Astrocyte (in vitro differentiated cells and primary cell): ENCODE data around the gene PTPRD. TPM values are rescaled to one million over a fixed set of nuclear protein-coding genes. Genes with fewer than 3 reads are reported as not detected.

ENCODE experiments used
- DNase-seq: peaks from one replicate; pipeline ENCODE4 v3.0.0-alpha.2; 2010; ENCODE audit warnings: low read depth
- FAIRE-seq: peaks from 2 replicates; lab custom pipeline; 2011; peaks lifted over from hg19 to GRCh38; lab: Jason Lieb, UNC
- H2AFZ ChIP-seq: 2 replicates; pipeline ENCODE4 v1.6.0; 2012; ENCODE audit warnings: low read depth, low read length, inconsistent platforms
- H3K27ac ChIP-seq: 2 replicates; pipeline ENCODE4 v1.5.1; 2011; ENCODE audit warnings: low read depth, low read length, inconsistent platforms
- H3K27me3 ChIP-seq: 2 replicates; pipeline ENCODE4 v1.6.0; 2011; ENCODE audit warnings: low read length, inconsistent platforms; ENCODE audit not compliant: insufficient read depth
- H3K36me3 ChIP-seq: 2 replicates; pipeline ENCODE4 v1.5.1; 2011; ENCODE audit warnings: low read length, inconsistent platforms; ENCODE audit not compliant: insufficient read depth
- H3K4me1 ChIP-seq: 2 replicates; pipeline ENCODE4 v1.5.1; 2011; ENCODE audit warnings: low read length, inconsistent platforms; ENCODE audit not compliant: insufficient read depth
- H3K4me2 ChIP-seq: 2 replicates; pipeline ENCODE4 v1.6.0; 2012; ENCODE audit warnings: low read length, inconsistent platforms
- H3K4me3 ChIP-seq: 2 replicates; pipeline ENCODE4 v1.5.1; 2011; ENCODE audit warnings: low read depth, mild to moderate bottlenecking, low read length, inconsistent platforms; ENCODE audit not compliant: insufficient read depth
- H3K79me2 ChIP-seq: 2 replicates; pipeline ENCODE4 v1.6.0; 2012; ENCODE audit warnings: mild to moderate bottlenecking, low read length, inconsistent platforms; ENCODE audit not compliant: insufficient read depth
- H3K9ac ChIP-seq: 2 replicates; pipeline ENCODE4 v1.6.0; 2012; ENCODE audit warnings: mild to moderate bottlenecking, low read length, inconsistent platforms
- H3K9me3 ChIP-seq: 2 replicates; pipeline ENCODE4 v1.5.1; 2012; ENCODE audit warnings: low read depth, mild to moderate bottlenecking, low read length, inconsistent platforms; ENCODE audit not compliant: insufficient read depth
- H4K20me1 ChIP-seq: 2 replicates; pipeline ENCODE4 v1.6.0; 2012; ENCODE audit warnings: low read length, inconsistent platforms; ENCODE audit not compliant: insufficient read depth
- H3K27ac Mint-ChIP-seq: one replicate; pipeline ENCODE4 v1.8.0; 2021; ENCODE audit warnings: mild to moderate bottlenecking, mixed read lengths; ENCODE audit not compliant: unreplicated experiment
- H3K27me3 Mint-ChIP-seq: one replicate; pipeline ENCODE4 v1.8.0; 2021; ENCODE audit warnings: low read depth, mixed read lengths; ENCODE audit not compliant: unreplicated experiment
- H3K36me3 Mint-ChIP-seq: one replicate; pipeline ENCODE4 v1.8.0; 2021; ENCODE audit warnings: low read depth, mixed read lengths; ENCODE audit not compliant: unreplicated experiment
- H3K4me1 Mint-ChIP-seq: one replicate; pipeline ENCODE4 v1.8.0; 2021; ENCODE audit warnings: low read depth, mixed read lengths; ENCODE audit not compliant: unreplicated experiment
- H3K4me3 Mint-ChIP-seq: one replicate; pipeline ENCODE4 v1.8.0; 2021; ENCODE audit warnings: mild to moderate bottlenecking, moderate library complexity, mixed read lengths; ENCODE audit not compliant: unreplicated experiment
- H3K9me3 Mint-ChIP-seq: one replicate; pipeline ENCODE4 v1.8.0; 2021; ENCODE audit warnings: mild to moderate bottlenecking, mixed read lengths; ENCODE audit not compliant: unreplicated experiment
- EZH2 ChIP-seq: IDR thresholded peaks from 2 replicates; pipeline ENCODE4 v1.6.1; 2012; ENCODE audit warnings: mild to moderate bottlenecking, low read length, inconsistent platforms; ENCODE audit not compliant: insufficient read depth
- total RNA-seq: library from RNA; stranded (reverse); gene quantifications from 2 replicates; pipeline ENCODE4 v1.2.1, GENCODE V29; 2021
- TF ChIP-seq, protein P1 (sequence below): IDR thresholded peaks from 2 replicates; pipeline ENCODE4 v1.5.1; 2011; ENCODE audit warnings: low read depth, mild to moderate bottlenecking, inconsistent platforms, low read length, moderate library complexity; ENCODE audit not compliant: insufficient read depth

PTPRD gene
- total RNA-seq, 1 donor from 2014 or later, result 88.1 TPM

DNA sequence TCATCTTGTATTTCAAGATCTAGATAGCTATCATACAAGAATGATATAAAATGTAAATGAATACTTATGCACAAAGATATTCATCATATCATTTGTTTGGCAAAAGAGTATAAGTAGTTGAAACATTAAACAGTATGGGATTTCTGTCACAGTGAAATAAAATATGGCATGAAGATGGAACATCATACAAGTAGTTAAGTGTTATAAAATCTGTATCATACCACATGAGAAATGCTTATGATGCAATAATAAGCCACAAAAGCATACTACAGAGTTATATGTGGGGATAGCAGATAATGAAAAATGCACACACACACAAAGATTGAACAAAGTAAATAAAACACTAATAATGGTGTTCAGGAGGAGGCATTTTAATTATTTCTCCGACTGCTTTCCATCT is 1975.2 kb downstream of the PTPRD start:
- FAIRE-seq (no peak), DNase-seq (no peak)
- H3K27me3 Mint-ChIP-seq, result no peaks in the 10 kb centered on the region
- no peaks in the 10 kb centered on the region for H3K4me1 Mint-ChIP-seq
- H3K27me3 ChIP-seq, result no peaks in the 10 kb centered on the region
- no peaks in the 10 kb centered on the region for H3K36me3 ChIP-seq
- no peak overlapping the region for H2AFZ ChIP-seq
- H3K79me2 ChIP-seq, result no peaks in the 10 kb centered on the region
- H3K4me3 Mint-ChIP-seq, result no peak overlapping the region
- no peak overlapping the region for H3K27ac Mint-ChIP-seq
- no peak overlapping the region for H3K9ac ChIP-seq
- no peaks in the 10 kb centered on the region for H3K9me3 Mint-ChIP-seq
- H4K20me1 ChIP-seq, result no peaks in the 10 kb centered on the region
- no peaks in the 10 kb centered on the region for H3K4me1 ChIP-seq
- TF ChIP-seq, protein P1, sequence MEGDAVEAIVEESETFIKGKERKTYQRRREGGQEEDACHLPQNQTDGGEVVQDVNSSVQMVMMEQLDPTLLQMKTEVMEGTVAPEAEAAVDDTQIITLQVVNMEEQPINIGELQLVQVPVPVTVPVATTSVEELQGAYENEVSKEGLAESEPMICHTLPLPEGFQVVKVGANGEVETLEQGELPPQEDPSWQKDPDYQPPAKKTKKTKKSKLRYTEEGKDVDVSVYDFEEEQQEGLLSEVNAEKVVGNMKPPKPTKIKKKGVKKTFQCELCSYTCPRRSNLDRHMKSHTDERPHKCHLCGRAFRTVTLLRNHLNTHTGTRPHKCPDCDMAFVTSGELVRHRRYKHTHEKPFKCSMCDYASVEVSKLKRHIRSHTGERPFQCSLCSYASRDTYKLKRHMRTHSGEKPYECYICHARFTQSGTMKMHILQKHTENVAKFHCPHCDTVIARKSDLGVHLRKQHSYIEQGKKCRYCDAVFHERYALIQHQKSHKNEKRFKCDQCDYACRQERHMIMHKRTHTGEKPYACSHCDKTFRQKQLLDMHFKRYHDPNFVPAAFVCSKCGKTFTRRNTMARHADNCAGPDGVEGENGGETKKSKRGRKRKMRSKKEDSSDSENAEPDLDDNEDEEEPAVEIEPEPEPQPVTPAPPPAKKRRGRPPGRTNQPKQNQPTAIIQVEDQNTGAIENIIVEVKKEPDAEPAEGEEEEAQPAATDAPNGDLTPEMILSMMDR, result no peak
- TF ChIP-seq EZH2, result no peak
- no peaks in the 10 kb centered on the region for H3K9me3 ChIP-seq
- H3K4me2 ChIP-seq, result no peak overlapping the region
- peaks cover 3% of the 10 kb centered on the region for H3K36me3 Mint-ChIP-seq
- H3K27ac ChIP-seq, result no peak overlapping the region
- H3K4me3 ChIP-seq, result no peak overlapping the region

DNA sequence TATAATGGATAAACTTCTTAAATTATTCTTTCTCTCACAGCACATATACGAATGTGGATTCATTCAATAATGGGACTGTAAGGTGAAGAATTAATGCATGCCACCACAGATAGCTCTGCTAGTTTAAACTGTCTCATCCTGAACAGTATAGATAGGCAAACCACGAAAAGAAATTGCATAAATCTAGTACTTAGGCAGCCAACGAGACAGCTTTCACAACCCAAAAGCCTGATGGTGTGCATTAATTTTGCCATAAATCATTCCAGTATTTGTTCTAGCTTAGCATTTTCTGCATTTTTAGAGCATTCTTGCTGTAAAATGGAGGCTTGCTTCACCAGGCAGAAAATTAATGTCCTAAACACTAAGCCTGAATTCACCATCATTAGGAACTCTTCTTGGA is 1979.0 kb downstream of the PTPRD start:
- Mint-ChIP-seq H3K4me1 (peaks cover 5% of the 10 kb centered on the region), H3K36me3 (peaks cover 3% of the 10 kb centered on the region), H3K9me3 (no peaks in the 10 kb centered on the region), H3K27me3 (no peaks in the 10 kb centered on the region), H3K4me3 (no peak overlapping the region), H3K27ac (no peak overlapping the region)
- TF ChIP-seq, protein P1, result no peak
- TF ChIP-seq EZH2, result no peak
- H3K27me3 ChIP-seq, result no peaks in the 10 kb centered on the region
- no peaks in the 10 kb centered on the region for H4K20me1 ChIP-seq
- H3K4me3 ChIP-seq, result no peak overlapping the region
- FAIRE-seq, result no peak
- no peaks in the 10 kb centered on the region for H3K9me3 ChIP-seq
- H3K4me1 ChIP-seq, result no peaks in the 10 kb centered on the region
- H3K9ac ChIP-seq, result no peak overlapping the region
- H3K36me3 ChIP-seq, result no peaks in the 10 kb centered on the region
- no peak overlapping the region for H3K27ac ChIP-seq
- H3K79me2 ChIP-seq, result no peaks in the 10 kb centered on the region
- H2AFZ ChIP-seq, result no peak overlapping the region
- DNase-seq, result no peak
- no peak overlapping the region for H3K4me2 ChIP-seq

DNA sequence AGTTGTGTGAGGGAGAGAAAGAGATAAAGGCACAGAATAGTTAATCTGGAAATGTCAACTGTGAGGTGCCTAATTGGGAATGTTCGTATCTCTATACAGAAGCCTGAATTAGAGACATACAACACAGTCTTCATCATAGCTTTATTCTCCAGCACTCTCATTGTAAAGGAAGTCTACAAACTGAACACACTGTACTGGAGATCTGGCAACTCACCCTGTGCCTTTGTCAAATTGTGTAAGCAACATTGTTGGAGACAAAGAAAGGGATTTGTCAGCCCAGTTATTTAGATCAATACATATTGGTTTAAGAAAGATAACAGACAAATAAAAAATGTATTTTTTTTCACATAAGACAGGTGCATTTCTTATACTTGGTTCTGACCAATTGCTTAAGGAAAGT is 1980.3 kb downstream of the PTPRD start:
- Histone ChIP-seq H3K27ac (no peak overlapping the region), H4K20me1 (no peaks in the 10 kb centered on the region), H3K4me3 (no peak overlapping the region), H3K4me2 (no peak overlapping the region), H3K4me1 (no peaks in the 10 kb centered on the region), H3K27me3 (no peaks in the 10 kb centered on the region), H3K9ac (no peak overlapping the region), H3K36me3 (no peaks in the 10 kb centered on the region), H3K9me3 (no peaks in the 10 kb centered on the region), H3K79me2 (no peaks in the 10 kb centered on the region), H2AFZ (no peak overlapping the region)
- peaks cover 3% of the 10 kb centered on the region for H3K36me3 Mint-ChIP-seq
- DNase-seq (no peak), FAIRE-seq (no peak)
- peaks cover 9% of the 10 kb centered on the region for H3K4me1 Mint-ChIP-seq
- H3K9me3 Mint-ChIP-seq, result no peaks in the 10 kb centered on the region
- H3K27ac Mint-ChIP-seq, result no peak overlapping the region
- no peak for TF ChIP-seq EZH2
- TF ChIP-seq, protein P1, result no peak
- no peak overlapping the region for H3K4me3 Mint-ChIP-seq
- H3K27me3 Mint-ChIP-seq, result no peaks in the 10 kb centered on the region
